Measurements from ENCODE around the gene C7orf57. TPM values are rescaled to one million over a fixed set of nuclear protein-coding genes. Genes with fewer than 3 reads are reported as not detected.

The C7orf57 gene
- total and polyA plus RNA-seq, 10 of the 15 experiments (the other 5 are each of a cell fraction or from before 2014, with no cell fraction given): 0.04 to 0.21 (median 0.10) TPM; not detected in 5

DNA sequence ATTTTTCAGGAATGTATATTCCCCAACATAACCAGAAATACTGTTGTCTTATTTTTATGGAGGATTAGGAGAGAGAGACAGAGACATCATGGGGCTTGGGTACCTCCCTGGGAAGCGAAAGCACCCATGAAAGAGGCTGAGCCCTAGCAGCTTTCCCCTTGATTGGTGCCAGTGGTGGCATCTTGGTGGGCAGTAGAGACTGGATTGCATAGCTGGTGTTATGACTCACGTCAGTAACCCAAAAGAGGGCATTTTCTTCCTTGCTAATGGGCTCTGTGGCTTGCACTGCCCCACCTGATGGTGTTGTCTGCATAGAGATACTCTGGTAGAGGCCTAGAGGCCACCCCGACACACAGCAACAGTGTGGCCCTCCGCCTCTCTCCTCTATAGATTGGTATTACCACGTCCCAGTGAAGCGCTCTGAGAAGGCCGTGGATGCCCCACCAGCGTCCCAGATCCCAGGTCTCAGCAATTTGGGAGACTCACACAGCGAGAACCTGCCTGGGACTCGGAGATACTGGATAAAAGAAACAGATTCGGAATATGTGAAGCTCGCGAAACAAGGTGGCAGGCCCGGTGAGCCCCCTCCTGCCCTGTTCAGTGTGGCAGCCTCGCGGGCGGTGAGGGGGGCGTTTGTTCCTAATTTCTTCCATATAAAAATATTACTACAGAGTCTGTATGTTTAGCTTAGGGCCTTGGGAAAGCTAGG is 5.8 kb downstream of the C7orf57 start:
- H4K20me1 ChIP-seq (ENCODE audit: control insufficient read depth, insufficient read depth): no peaks in the 10 kb centered on the region
- intact Hi-C loops (cut with micrococcal nuclease; ENCODE audit: unreplicated experiment): no loop called here
- peaks cover 3 to 4% of the 10 kb centered on the region in 2 experiments; a peak in 3 of 4 replicates for H3K27me3 ChIP-seq (replicated peaks in 1 of 2; ENCODE audit: control insufficient read depth in 2 of 2, insufficient read depth in 2 of 2, low read length in 1 of 2)
- no peak for TF ChIP-seq NR2C2 (IDR thresholded peaks at IDR 0.05; ENCODE audit: borderline replicate concordance, control insufficient read depth, insufficient read length, low read depth)
- no peak for TF ChIP-seq RAD21 (IDR thresholded peaks at IDR 0.05; ENCODE audit: insufficient read depth, low read depth, low read length)
- no peak for TF ChIP-seq KAT2A (conservative IDR thresholded peaks at IDR 0.05; ENCODE audit: control insufficient read depth, low read depth, low read length)
- TF ChIP-seq POLR2A (IDR thresholded peaks at IDR 0.05; ENCODE audit: low read depth, low read length): no peak
- TF ChIP-seq, protein P1, sequence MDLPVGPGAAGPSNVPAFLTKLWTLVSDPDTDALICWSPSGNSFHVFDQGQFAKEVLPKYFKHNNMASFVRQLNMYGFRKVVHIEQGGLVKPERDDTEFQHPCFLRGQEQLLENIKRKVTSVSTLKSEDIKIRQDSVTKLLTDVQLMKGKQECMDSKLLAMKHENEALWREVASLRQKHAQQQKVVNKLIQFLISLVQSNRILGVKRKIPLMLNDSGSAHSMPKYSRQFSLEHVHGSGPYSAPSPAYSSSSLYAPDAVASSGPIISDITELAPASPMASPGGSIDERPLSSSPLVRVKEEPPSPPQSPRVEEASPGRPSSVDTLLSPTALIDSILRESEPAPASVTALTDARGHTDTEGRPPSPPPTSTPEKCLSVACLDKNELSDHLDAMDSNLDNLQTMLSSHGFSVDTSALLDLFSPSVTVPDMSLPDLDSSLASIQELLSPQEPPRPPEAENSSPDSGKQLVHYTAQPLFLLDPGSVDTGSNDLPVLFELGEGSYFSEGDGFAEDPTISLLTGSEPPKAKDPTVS (IDR thresholded peaks at IDR 0.05; ENCODE audit: low read depth, low read length): no peak
- TF ChIP-seq POU2F2 (IDR thresholded peaks at IDR 0.05; ENCODE audit: borderline replicate concordance, low read depth, low read length): no peak
- no peak for TF ChIP-seq NFIC (IDR thresholded peaks at IDR 0.05; ENCODE audit: low read depth, low read length)
- no peak for TF ChIP-seq NFXL1 (IDR thresholded peaks at IDR 0.05; ENCODE audit: borderline replicate concordance)
- TF ChIP-seq RB1 (IDR thresholded peaks at IDR 0.05; ENCODE audit: borderline replicate concordance): no peak
- no peak for TF ChIP-seq MYB (IDR thresholded peaks at IDR 0.05; ENCODE audit: borderline replicate concordance, low read depth, low read length)
- TF ChIP-seq NR2F1 (conservative IDR thresholded peaks at IDR 0.05): no peak
- no peak for TF ChIP-seq SIN3A (IDR thresholded peaks at IDR 0.05; ENCODE audit: low read depth, low read length)
- no peak for TF ChIP-seq RCOR1 (conservative IDR thresholded peaks at IDR 0.05; ENCODE audit: low read depth, low read length)
- TF ChIP-seq ZNF622 (IDR thresholded peaks at IDR 0.05): no peak
- no peak for TF ChIP-seq WRNIP1 (IDR thresholded peaks at IDR 0.05; ENCODE audit: borderline replicate concordance, low read depth, low read length)
- no peak for TF ChIP-seq RBBP5 (conservative IDR thresholded peaks at IDR 0.05)
- TF ChIP-seq IKZF1 (conservative IDR thresholded peaks at IDR 0.05): no peak
- TF ChIP-seq SUZ12 (IDR thresholded peaks at IDR 0.05; ENCODE audit: unreplicated experiment): no peak
- no peak for TF ChIP-seq ZZZ3 (IDR thresholded peaks at IDR 0.05; ENCODE audit: control insufficient read depth, insufficient read length, low read depth)
- no peaks in the 10 kb centered on the region for H3K79me2 ChIP-seq (ENCODE audit: control insufficient read depth, insufficient read depth, low read length)
- H3K4me2 ChIP-seq (ENCODE audit: control insufficient read depth, insufficient read depth): no peak overlapping the region
- ATAC-seq: no peak
- ChIA-PET CTCF (no interaction called here), POLR2A (no interaction called here), SMC1A (ENCODE audit: uncharacterized antibody, unreplicated experiment) (no interaction called here), RAD21 (ENCODE audit: unreplicated experiment) (no interaction called here)
- no peak overlapping the region for H2AFZ ChIP-seq (ENCODE audit: control insufficient read depth, low read depth, low read length)
- no peak overlapping the region for H3K9ac ChIP-seq (ENCODE audit: control insufficient read depth, insufficient read depth, low read length)
- H3K4me1 ChIP-seq (ENCODE audit: control insufficient read depth, insufficient read depth, low read length): no peaks in the 10 kb centered on the region
- in situ Hi-C loops (cut with MboI): no loop called here
- H3K36me3 ChIP-seq (ENCODE audit: control insufficient read depth in 2 of 2, insufficient read depth in 2 of 2, low read length in 1 of 2): no peaks in the 10 kb centered on the region
- 53% methylated on average over 18 of the region's 18 CpGs for whole genome bisulfite sequencing (ENCODE audit: insufficient coverage, insufficient replicate concordance, low lambda C conversion rate, missing lambda C conversion rate)
- no peak overlapping the region for H3K4me3 ChIP-seq
- no peaks in the 10 kb centered on the region for H3K9me3 ChIP-seq (replicated peaks; ENCODE audit: control insufficient read depth, insufficient read depth, low read length)
- BruUV-seq (replicated peaks): no TSS peak
- FAIRE-seq: no peak
- H3K27ac ChIP-seq (ENCODE audit: control insufficient read depth, insufficient read depth): no peak overlapping the region
- no peak for DNase-seq (ENCODE audit: low read depth, low spot score)
